Brain pericyte (primary cell): Measurements from ENCODE around the gene FAM90A26.
A peak's percentile ranks its signal among the peaks of the same experiment; 100 is the strongest.
"Not testable (repeated sequence)": the region's sequence is repeated elsewhere in the genome, so short reads cannot be mapped to it uniquely, and the experiment has no call there.

Experiments used
- DNase-seq: peaks from one replicate; pipeline ENCODE4 v3.0.0-alpha.2; 2012; ENCODE audit warnings: low read depth, low spot score

Gene FAM90A26

GRCh38 chr4:9169791-9170459, at the start of gene FAM90A26:
Gene FAM90A26, plus strand, starts transcription at chr4:9170409. Its CDS starts 2,764 bp downstream, at chr4:9173173.
- not testable (repeated sequence) for DNase-seq

- DNase-seq: not testable (repeated sequence)
Observed at GRCh38 chr4:9122711-9123110, 47.5 kb upstream of the FAM90A26 start.

DNA sequence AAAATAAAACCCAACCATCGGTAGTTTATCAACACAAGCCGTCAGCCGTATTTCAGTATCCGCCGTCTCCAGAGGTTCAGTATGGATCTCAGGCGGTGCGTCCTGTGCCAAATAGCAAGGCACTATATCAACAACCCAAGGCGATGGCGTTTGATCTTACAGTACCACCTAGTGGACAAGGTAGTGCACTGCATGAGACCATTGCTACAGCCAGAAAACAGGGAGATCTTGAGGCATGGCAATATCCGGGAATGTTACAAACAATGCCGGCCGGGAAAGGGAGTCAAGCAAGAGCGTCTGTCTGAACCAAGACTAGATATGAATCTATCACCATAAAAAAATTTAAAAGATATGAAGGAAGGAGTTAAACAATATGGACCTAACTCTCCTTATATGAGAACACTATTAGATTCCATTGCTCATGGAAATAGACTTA, 46.6 kb upstream of the FAM90A26 start:
- DNase-seq: peak; percentile 0

- DNase-seq: not testable (repeated sequence)
Observed at GRCh38 chr4:9125601-9126161, 44.5 kb upstream of the FAM90A26 start.

DNA sequence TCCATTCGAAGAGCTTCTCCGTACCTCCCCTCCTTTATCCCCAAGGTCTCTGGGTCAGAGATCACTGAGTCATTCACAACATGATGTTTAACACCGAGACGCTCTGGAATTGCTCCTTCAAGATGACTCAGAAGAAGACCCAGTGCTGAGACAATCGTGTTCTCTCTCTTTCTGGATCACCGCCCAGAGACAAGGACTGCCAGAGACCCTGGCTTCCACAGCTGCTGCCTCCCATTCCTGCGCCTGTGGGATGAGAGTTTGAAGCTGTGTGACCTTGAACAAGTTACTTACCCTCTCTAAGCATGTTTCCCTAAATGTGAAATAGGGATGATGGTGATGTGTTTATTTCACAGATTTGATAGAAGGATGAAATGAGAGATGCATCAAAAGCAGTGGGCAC, 38.8 kb upstream of the FAM90A26 start:
- DNase-seq: not testable (repeated sequence)

GRCh38 chr4:9132849-9133248, 37.4 kb upstream of the FAM90A26 start:
- DNase-seq: not testable (repeated sequence)

DNA sequence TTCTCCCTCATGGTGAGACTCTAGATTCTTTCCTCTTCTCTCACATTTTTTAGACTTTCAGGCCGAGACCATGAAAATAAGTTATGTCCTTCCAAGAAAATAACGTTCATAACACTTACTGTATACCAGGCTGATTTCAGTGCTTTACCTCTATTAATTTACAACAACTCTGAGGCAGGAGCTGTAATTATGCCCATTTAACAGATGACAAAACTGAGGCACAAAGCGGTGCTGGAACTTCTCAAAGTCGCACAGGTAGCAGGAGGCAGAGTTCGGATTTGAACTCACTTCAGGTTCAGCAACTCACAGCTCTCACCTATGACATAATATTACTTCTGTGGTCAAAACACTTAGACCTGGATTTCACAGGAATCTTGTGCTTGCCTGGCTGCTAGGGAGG, 36.2 kb upstream of the FAM90A26 start:
- not testable (repeated sequence) for DNase-seq

DNA sequence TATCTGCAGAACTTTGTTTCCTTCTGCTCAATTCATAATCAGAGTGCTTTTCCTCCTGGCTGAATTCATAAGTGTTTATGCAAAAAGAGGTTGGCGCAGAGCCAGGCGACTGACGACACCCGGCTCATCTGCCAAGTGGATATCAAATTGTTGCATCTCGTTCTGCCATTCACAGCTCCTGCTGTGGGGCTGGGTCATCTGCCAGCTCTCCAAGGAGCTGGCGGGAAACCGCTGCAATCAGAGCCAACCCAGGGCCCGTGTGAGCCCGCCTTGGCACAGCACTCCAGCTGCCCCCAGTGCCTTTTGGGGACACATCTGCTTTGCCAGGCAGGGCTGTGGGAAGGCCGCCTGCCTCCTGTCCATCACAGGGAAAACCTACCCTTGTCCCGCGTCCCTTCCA, 35.7 kb upstream of the FAM90A26 start:
- DNase-seq: not testable (repeated sequence)

GRCh38 chr4:9141050-9141449, 29.2 kb upstream of the FAM90A26 start:
- not testable (repeated sequence) for DNase-seq

DNA sequence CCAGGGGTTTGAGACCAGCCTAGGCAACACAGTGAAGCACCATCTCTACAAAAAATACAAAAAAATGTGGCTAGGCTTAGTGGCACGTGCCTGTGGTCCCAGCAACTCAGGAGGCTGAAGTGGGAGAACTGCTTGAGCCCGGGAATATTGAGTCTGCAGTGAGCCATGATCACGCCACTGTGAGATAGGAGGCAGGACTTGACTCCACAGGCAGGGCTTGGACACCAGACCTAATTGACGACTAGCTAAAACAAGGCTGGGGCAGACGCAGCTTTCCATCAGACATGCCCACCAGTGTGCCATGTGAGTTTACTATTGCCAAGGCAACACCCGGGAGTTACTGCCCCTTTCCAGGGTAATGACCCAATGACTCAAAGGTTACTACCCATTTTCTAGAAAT, 27.4 kb upstream of the FAM90A26 start:
- not testable (repeated sequence) for DNase-seq

DNA sequence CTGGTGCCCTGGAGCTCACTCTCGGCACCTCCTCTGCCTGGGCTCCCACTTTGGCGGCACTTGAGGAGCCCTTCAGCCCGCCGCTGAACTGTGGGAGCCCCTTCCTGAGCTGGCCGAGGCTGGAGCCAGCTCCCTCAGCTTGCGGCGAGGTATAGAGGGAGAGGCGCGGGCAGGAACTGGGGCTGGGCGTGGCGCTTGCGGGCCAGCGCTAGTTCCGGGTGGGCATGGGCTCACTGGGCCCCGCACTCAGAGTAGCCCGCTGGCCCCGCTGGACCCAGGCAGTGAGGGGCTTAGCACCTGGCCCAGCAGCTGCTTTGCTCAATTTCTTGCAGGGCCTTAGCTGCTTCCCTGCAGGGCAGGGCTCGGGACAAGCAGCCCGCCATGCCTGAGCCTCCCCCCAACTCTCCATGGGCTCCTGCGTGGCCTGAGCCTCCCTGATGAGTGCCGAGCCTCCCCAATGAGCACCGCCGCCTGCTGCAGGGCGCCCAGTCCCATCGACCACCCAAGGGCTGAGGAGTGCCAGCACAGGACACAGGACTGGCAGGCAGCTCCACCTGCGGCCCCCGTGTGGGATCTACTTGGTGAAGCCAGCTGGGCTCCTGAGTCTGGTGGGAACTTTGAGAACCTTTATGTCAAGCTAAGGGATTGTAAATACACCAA, 26.7 kb upstream of the FAM90A26 start:
- no peak for DNase-seq

DNA sequence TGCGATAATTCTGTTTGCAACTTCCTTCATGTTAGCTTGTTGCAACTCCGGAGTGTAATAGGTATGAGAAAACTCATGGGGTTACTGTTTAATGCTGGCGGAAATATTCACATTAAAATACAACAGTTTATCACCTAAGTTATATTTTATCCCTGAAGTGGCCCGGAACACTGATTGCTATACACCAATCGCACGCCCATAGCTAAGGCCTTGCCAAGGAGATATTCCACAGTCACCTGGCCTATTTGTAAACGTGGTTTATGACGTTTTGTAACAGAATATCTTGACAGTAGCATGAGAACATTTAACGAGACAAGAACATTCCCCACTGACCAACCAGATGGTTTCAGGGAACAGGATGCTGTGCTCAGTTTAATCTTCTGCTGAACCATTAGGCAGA, 23.2 kb upstream of the FAM90A26 start:
- no peak for DNase-seq

GRCh38 chr4:9147368-9147767, 22.8 kb upstream of the FAM90A26 start:
- not testable (repeated sequence) for DNase-seq

- not testable (repeated sequence) for DNase-seq
Observed at GRCh38 chr4:9148611-9149409, 21.4 kb upstream of the FAM90A26 start.

- not testable (repeated sequence) for DNase-seq
Observed at GRCh38 chr4:9151809-9152179, 18.4 kb upstream of the FAM90A26 start.

- peak; percentile 82 for DNase-seq
Observed at GRCh38 chr4:9152180-9153007, 17.8 kb upstream of the FAM90A26 start.

GRCh38 chr4:9153008-9153570, 17.1 kb upstream of the FAM90A26 start:
- DNase-seq: peak; percentile 95

- not testable (repeated sequence) for DNase-seq
Observed at GRCh38 chr4:9153571-9154157, 16.5 kb upstream of the FAM90A26 start.

GRCh38 chr4:9155101-9155886, 14.9 kb upstream of the FAM90A26 start:
- DNase-seq: not testable (repeated sequence)
